ENCODE data around the gene IGSF10. TPM values are rescaled to one million over a fixed set of nuclear protein-coding genes. Genes with fewer than 3 reads are reported as not detected.

Gene IGSF10
- total RNA-seq, 4 donors from 2014 or later = 9.4 to 17.3 (median 14.3) TPM

DNA sequence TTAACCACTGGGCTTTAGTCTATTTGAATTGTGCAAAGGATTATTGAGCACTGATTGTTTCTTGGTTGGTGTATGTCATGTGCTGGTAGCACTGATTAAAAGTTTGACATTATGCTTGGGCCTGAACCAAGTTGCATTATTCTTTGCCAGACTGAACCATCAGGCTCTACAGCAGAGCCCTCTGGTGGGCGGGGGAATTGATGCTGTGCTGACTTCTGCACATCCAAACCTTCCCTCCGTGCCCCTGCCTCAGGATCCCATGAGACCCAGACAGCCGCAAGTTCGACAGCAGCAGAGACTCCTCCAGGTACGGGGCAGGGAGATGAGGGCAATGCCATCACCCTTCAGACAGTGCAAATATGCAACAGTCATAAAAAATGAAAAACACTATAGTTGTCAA, 47.9 kb downstream of the IGSF10 start:
- TF ChIP-seq, protein P1, sequence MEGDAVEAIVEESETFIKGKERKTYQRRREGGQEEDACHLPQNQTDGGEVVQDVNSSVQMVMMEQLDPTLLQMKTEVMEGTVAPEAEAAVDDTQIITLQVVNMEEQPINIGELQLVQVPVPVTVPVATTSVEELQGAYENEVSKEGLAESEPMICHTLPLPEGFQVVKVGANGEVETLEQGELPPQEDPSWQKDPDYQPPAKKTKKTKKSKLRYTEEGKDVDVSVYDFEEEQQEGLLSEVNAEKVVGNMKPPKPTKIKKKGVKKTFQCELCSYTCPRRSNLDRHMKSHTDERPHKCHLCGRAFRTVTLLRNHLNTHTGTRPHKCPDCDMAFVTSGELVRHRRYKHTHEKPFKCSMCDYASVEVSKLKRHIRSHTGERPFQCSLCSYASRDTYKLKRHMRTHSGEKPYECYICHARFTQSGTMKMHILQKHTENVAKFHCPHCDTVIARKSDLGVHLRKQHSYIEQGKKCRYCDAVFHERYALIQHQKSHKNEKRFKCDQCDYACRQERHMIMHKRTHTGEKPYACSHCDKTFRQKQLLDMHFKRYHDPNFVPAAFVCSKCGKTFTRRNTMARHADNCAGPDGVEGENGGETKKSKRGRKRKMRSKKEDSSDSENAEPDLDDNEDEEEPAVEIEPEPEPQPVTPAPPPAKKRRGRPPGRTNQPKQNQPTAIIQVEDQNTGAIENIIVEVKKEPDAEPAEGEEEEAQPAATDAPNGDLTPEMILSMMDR (IDR thresholded peaks at IDR 0.05; ENCODE audit: low read depth) = no peak

Small RNA genes lying within 50 kb of the gene (small RNA-seq; reads per million reads assigned to genes)
- gene AC117454.1 = not detected

Other genes starting within 250 kb of the IGSF10 start
- 10 to 100 TPM in 2 of 4 donors, 1 to 10 TPM in 2; 5.8 to 21.2 (median 9.3) TPM for gene P2RY14, start 182.5 kb downstream of the IGSF10 start, total RNA-seq
- not detected for gene GPR87, start 144.2 kb downstream of the IGSF10 start, total RNA-seq
- 1 to 10 TPM; 2.1 to 6.0 (median 3.4) TPM for gene P2RY13, start 131.5 kb downstream of the IGSF10 start, total RNA-seq
- gene P2RY12, start 76.3 kb downstream of the IGSF10 start, total RNA-seq = 10 to 100 TPM in 3 of 4 donors, 1 to 10 TPM in 1; 2.8 to 17.8 (median 13.1) TPM